Putamen (tissue), 1 donor: ENCODE results near the gene ENTPD3.
A peak's percentile ranks its signal among the peaks of the same experiment; 100 is the strongest.
"Not testable (repeated sequence)": the region's sequence is repeated elsewhere in the genome, so short reads cannot be mapped to it uniquely, and the experiment has no call there.

Experiments
- DNase-seq: peaks from one replicate; pipeline ENCODE4 v3.0.0-alpha.2; 2016; ENCODE audit warnings: low spot score

Gene ENTPD3

DNA sequence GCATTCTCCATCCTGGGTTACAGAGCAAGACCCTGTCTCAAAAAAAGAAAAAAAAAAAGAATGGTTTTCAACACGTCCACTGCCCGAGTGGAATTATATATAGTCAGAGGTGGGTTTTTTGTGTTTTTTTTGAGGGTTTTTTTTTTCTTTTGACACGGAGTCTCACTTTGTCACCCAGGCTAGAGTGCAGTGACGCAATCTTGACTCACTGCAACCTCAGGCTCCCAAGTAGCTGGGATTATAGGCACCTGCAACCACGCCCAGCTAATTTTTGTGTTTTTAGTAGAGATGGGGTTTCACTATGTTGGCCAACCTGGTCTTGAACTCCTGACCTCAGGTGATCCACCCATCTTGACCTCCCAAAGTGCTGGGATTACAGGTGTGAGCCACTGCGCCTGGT lies 73.5 kb downstream of the ENTPD3 start:
- not testable (repeated sequence) for DNase-seq

DNA sequence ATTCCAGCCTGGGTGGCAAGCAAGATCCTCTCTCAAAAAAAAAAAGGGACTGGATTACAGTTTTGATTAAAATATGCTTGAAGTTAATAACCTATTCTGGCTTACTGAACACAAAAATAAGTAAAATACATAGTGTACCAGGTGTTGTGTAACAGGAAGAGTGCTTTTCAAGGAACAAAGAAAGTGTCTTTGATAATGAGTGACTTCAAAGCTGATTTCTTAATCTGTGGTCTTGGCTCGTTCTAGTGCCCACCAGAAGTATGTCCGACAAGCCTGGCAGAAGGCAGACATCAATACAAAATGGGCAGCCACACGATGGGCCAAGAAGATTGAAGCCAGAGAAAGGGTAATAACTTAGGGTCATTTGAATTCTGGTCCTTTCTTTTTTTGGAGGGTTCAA lies 74.2 kb downstream of the ENTPD3 start:
- no peak for DNase-seq

GRCh38 chr3:40462838-40463237 lies 75.9 kb downstream of the ENTPD3 start:
- not testable (repeated sequence) for DNase-seq

- DNase-seq = no peak
Measured at GRCh38 chr3:40463579-40463978, 76.6 kb downstream of the ENTPD3 start.

- DNase-seq = no peak
Measured at GRCh38 chr3:40464339-40465110, 77.5 kb downstream of the ENTPD3 start.

GRCh38 chr3:40465111-40465407 lies 78.1 kb downstream of the ENTPD3 start:
- no peak for DNase-seq

DNA sequence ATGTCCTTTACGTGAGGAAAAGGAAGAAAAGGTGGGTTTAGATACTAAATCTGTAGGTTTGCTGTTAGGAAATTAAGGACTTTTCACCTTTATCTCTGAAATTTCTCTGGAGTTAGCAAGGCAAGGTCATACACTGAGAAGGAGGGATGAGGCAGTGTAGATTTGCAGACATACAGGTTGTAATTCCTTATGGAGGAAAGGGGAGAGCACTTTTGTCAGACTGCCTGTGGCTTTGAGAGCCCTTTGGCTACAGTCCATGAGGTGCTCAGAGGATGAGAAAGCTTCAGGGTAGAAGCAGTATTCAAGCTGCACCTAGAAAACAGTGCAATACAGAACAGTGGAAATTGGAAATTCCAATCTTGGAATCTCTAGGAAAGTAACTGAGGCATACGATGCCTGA lies 78.5 kb downstream of the ENTPD3 start:
- DNase-seq = no peak

DNA sequence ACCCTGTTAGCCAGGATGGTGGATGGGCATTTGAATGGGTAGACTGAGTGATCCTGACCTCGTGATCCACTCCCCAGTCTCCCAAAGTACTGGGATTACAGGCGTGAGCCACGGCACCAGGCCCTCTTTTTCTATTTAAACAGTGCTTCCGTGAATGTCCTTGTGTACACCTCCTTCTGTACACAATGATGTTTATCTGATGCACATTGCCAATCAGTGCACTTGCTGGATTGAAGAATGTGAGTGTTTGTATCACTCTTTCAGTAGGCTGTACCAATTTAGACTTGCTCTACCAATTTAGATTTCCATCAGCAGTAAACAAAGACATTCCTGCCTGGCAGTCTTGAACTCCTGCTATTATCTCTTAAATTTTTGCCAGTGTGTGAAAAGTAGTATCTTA lies 81.0 kb downstream of the ENTPD3 start:
- no peak for DNase-seq

DNA sequence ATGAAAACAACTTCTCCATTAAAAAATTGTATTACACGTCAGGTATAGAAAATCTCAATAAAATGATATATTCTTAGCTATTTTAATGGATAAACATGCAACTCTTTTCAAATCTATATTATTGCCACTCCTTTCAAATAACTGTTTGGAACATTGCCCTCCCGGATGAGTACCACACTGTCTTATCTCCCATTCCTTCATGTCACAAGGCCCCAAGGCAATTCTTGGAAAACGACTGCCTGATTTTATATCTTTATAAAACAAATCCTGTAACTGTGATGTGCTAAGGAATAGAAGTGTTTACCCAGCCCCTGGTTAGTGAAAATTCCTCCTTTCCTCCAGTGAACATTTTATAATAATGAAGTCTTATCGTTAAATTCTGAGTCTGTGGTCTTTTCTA lies 83.7 kb downstream of the ENTPD3 start:
- DNase-seq = no peak

DNA sequence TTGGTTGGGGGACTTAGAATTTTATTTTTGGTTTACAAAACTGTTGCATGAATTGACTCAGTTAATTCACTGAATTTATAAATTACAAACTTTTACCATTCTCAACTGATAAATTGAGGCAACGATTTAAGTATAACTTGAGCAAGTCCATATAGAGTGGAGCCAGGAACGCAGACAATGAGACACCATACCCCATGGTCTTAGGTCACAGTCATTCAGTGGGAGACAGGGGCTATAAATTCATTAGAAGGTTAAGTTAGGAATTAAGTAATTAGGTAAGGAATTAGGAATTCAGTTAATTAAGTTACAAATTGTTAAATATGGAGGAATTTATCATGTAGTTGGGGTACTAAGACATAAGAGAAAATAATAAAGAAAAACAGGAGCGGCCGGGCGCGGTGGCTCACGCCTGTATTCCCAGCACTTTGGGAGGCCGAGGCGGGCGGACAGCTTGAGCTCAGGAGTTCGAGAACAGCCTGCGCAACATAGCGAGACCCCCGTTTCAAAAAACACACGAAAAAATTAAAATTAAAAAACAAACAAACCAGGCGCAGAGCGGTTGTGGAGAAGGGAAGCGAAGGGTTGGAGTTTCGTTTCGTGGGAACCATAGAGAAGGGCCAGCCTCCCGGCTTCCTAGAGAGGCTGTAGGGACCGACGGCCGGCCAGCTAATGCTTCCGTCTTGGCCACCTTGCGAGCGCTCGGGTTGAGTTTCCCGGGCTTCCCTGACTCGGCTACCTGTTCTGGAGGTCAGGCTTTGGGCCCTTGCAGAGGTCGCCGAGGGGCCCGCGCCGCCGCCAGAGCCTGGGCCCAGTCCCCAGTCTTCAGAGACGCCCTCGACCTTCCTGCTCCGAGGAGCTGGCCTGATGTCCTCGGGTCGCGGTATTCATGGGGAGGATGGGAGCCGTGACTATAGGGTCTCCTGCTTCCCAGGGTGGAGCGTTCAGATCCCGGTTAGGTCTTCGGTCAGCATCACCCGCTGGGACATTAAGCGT lies 89.8 kb downstream of the ENTPD3 start, which contains the start of gene ZNF619:
Gene ZNF619 (plus strand): TSS at position 645 of the 993 bp plus-strand sequence. CDS start 858 bp downstream, outside the sequence.
- DNase-seq = peak; percentile 54

GRCh38 chr3:40477666-40478065 lies 90.7 kb downstream of the ENTPD3 start:
- DNase-seq = peak; percentile 69
